ENCODE measurements around the gene CD6.

Gene CD6

GRCh38 chr11:61002598-61002997, 31.1 kb downstream of the CD6 start:
- TF ChIP-seq, protein P1, sequence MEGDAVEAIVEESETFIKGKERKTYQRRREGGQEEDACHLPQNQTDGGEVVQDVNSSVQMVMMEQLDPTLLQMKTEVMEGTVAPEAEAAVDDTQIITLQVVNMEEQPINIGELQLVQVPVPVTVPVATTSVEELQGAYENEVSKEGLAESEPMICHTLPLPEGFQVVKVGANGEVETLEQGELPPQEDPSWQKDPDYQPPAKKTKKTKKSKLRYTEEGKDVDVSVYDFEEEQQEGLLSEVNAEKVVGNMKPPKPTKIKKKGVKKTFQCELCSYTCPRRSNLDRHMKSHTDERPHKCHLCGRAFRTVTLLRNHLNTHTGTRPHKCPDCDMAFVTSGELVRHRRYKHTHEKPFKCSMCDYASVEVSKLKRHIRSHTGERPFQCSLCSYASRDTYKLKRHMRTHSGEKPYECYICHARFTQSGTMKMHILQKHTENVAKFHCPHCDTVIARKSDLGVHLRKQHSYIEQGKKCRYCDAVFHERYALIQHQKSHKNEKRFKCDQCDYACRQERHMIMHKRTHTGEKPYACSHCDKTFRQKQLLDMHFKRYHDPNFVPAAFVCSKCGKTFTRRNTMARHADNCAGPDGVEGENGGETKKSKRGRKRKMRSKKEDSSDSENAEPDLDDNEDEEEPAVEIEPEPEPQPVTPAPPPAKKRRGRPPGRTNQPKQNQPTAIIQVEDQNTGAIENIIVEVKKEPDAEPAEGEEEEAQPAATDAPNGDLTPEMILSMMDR (IDR thresholded peaks at IDR 0.05; ENCODE audit: control insufficient read depth, insufficient read depth, low read depth, low read length, missing control alignments): no peak
- H3K4me3 ChIP-seq (ENCODE audit: control insufficient read depth, low read depth, low read length): no peak overlapping the region
- DNase-seq (ENCODE audit: low read depth): no peak

DNA sequence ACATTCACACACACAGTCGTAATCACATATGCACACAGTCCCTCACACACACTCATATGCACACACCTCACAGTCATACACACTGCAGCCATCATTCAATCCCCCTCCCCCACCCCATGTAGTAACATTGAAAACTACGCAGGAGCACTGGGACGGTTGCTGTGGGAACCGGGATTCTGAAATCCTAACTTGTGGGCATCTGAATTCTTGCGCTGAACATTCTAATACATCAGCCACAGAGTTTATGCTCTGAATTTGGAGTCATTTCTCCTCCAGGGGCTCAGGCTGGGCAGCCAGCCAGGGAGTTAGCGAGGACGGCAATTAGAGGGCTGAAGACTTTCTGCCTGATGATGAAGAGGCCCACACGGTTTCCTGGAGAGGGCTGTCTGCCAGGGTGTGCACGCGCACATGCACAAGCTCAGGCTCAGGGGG, 32.7 kb downstream of the CD6 start:
- TF ChIP-seq, protein P1 (IDR thresholded peaks at IDR 0.05; ENCODE audit: control insufficient read depth, insufficient read depth, low read depth, low read length, missing control alignments): no peak
- H3K4me3 ChIP-seq (ENCODE audit: control insufficient read depth, low read depth, low read length): no peak overlapping the region
- no peak for DNase-seq (ENCODE audit: low read depth)

GRCh38 chr11:61004761-61005181, 33.3 kb downstream of the CD6 start:
- no peak for DNase-seq (ENCODE audit: low read depth)
- H3K4me3 ChIP-seq (ENCODE audit: control insufficient read depth, low read depth, low read length): no peak overlapping the region
- TF ChIP-seq, protein P1 (IDR thresholded peaks at IDR 0.05; ENCODE audit: control insufficient read depth, insufficient read depth, low read depth, low read length, missing control alignments): no peak

DNA sequence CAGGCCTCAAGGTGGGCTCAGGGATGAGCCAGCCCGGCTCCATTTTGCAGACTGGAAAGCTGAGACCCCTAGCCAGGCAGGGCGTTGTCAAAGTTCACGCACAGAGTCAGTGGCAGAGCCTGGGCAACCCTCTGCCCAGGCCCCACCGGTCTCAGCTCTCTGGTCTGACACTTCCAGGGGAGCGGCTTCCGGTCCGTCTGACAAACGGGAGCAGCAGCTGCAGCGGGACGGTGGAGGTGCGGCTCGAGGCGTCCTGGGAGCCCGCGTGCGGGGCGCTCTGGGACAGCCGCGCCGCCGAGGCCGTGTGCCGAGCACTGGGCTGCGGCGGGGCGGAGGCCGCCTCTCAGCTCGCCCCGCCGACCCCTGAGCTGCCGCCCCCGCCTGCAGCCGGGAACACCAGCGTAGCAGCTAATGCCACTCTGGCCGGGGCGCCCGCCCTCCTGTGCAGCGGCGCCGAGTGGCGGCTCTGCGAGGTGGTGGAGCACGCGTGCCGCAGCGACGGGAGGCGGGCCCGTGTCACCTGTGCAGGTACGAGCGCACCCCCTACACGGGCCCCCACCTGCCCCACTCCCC, 36.0 kb downstream of the CD6 start:
- no peak for DNase-seq (ENCODE audit: low read depth)
- no peak overlapping the region for H3K4me3 ChIP-seq (ENCODE audit: control insufficient read depth, low read depth, low read length)
- TF ChIP-seq, protein P1 (IDR thresholded peaks at IDR 0.05; ENCODE audit: control insufficient read depth, insufficient read depth, low read depth, low read length, missing control alignments): no peak

- H3K4me3 ChIP-seq (ENCODE audit: control insufficient read depth, low read depth, low read length): no peak overlapping the region
- TF ChIP-seq, protein P1 (IDR thresholded peaks at IDR 0.05; ENCODE audit: control insufficient read depth, insufficient read depth, low read depth, low read length, missing control alignments): no peak
- no peak for DNase-seq (ENCODE audit: low read depth)
Observed at GRCh38 chr11:61007956-61008896, 36.7 kb downstream of the CD6 start.

- H3K4me3 ChIP-seq (ENCODE audit: control insufficient read depth, low read depth, low read length): no peak overlapping the region
- DNase-seq (ENCODE audit: low read depth): no peak
- TF ChIP-seq, protein P1 (IDR thresholded peaks at IDR 0.05; ENCODE audit: control insufficient read depth, insufficient read depth, low read depth, low read length, missing control alignments): no peak
Observed at GRCh38 chr11:61008971-61009370, 37.5 kb downstream of the CD6 start.

All from AG09309 (cell line).